Colonic mucosa (tissue), 4 donors: ENCODE measurements around the gene TENM4. TPM values are rescaled to one million over a fixed set of nuclear protein-coding genes. Genes with fewer than 3 reads are reported as not detected.
"Not testable (repeated sequence)": the region's sequence is repeated elsewhere in the genome, so short reads cannot be mapped to it uniquely, and the experiment has no call there.

Experiments
- DNase-seq: peaks from one replicate; pipeline ENCODE4 v3.0.0-alpha.2; 2020
- H3K27ac ChIP-seq: fragments of 200-600 bp; one replicate; pipeline ENCODE4 v1.8.0; 2021
- H3K27me3 ChIP-seq: fragments of 200-600 bp; one replicate; pipeline ENCODE4 v1.8.0; 2021
- H3K36me3 ChIP-seq: fragments of 200-600 bp; one replicate; pipeline ENCODE4 v1.8.0; 2021
- H3K4me1 ChIP-seq: fragments of 200-600 bp; one replicate; pipeline ENCODE4 v1.8.0; 2021; ENCODE audit warnings: mild to moderate bottlenecking
- H3K4me3 ChIP-seq: fragments of 200-600 bp; one replicate; pipeline ENCODE4 v1.8.0; 2021
- H3K9ac ChIP-seq, 2 donors: one replicate each; pipeline ENCODE4 v1.7.0; 2013; ENCODE audit warnings: control low read depth in 2 of 2, low read depth in 2 of 2, low read length in 2 of 2
- H3K9me3 ChIP-seq: fragments of 200-600 bp; one replicate; pipeline ENCODE4 v1.8.0; 2021
- CTCF ChIP-seq: fragments of 200-600 bp; IDR thresholded peaks from one replicate; pipeline ENCODE4 v1.8.0; 2022; ENCODE audit warnings: antibody characterized with exemption, mild to moderate bottlenecking
- intact Hi-C: fragments of 100-400 bp; cut with DNase I; formaldehyde crosslinking; loops from one replicate; pipeline ENCODE4 v1.14.1; 2022
- total RNA-seq, 2 donors: library from RNA; stranded (reverse); fragmentation: NEBNext Ultra II Directional in 1 of 2; extraction: Animal tissue kit (Norgen Biotek cat#: 25700) in 1 of 2; gene quantifications; one replicate each; pipeline ENCODE4 v1.2.1, GENCODE V29; 2021
- donor health status: healthy.
- donor health status: DM: no; HTN: no; CAD: no.
- donor health status: DM: no; HTN: no; CAD: no.

The TENM4 gene
- total RNA-seq, 2 donors from 2014 or later = 0.48 to 1.2 TPM

DNA sequence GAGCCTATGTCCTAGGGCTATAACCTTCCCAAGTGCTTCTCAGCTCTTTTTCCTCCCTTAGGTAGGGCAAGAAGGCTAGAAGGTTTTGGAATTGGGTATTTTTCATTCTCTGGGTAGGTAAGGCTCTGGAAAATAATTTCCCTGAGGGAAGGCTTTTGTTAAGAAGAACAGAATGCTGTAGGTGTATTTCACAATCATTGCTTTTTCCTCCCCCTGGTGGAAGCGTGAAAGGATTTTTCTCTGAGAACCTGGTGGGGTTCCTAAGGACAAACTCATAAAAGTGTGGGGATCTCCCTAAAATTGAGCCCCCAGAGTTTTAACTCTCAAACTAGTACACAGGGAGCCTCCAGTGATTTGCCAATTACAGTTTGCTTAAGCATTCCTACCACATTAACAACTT is 825.1 kb downstream of the TENM4 start:
- no peak for TF ChIP-seq CTCF
- no peak overlapping the region for H3K4me3 ChIP-seq
- no peaks in the 10 kb centered on the region for H3K36me3 ChIP-seq
- no peaks in the 10 kb centered on the region for H3K27me3 ChIP-seq
- H3K4me1 ChIP-seq = no peaks in the 10 kb centered on the region
- no peak overlapping the region for H3K27ac ChIP-seq
- no peak overlapping the region for H3K9ac ChIP-seq
- intact Hi-C loops = no loop called here
- no peaks in the 10 kb centered on the region for H3K9me3 ChIP-seq
- DNase-seq = no peak

DNA sequence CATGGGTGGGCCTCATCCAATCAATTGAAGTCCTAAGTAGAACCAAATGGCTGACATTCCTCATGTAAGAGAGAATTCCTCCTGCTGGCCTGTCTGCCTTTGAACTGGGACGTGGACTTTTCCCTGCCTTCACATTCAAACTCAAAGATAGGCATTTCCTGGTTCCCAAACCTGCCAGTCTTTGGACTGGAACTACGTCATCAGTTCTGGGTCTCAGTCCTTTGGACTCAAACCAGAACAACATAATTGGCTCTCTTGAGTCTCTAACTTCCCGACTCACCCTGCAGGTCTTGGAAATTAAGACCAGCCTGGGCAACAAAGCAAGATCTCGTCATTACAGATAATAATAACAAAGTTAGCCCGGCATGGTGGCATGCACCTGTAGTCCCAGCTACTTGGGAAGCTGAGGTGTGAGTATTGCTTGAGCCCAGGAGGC is 827.4 kb downstream of the TENM4 start:
- no peak for TF ChIP-seq CTCF
- intact Hi-C loops = no loop called here
- Histone ChIP-seq H3K27ac (no peak overlapping the region), H3K9me3 (no peaks in the 10 kb centered on the region), H3K27me3 (no peaks in the 10 kb centered on the region), H3K36me3 (no peaks in the 10 kb centered on the region), H3K4me1 (no peaks in the 10 kb centered on the region), H3K4me3 (no peak overlapping the region), H3K9ac (no peak overlapping the region)
- DNase-seq = no peak

GRCh38 chr11:78612721-78613377 is 828.0 kb downstream of the TENM4 start:
- H3K36me3 ChIP-seq = no peaks in the 10 kb centered on the region
- H3K4me1 ChIP-seq = no peaks in the 10 kb centered on the region
- H3K9ac ChIP-seq = no peak overlapping the region
- no peak overlapping the region for H3K27ac ChIP-seq
- H3K27me3 ChIP-seq = no peaks in the 10 kb centered on the region
- H3K4me3 ChIP-seq = no peak overlapping the region
- intact Hi-C loops = no loop called here
- TF ChIP-seq CTCF = no peak
- H3K9me3 ChIP-seq = no peaks in the 10 kb centered on the region
- DNase-seq = no peak

GRCh38 chr11:78609321-78609720 is 831.5 kb downstream of the TENM4 start:
- H3K27me3 ChIP-seq, H3K9ac ChIP-seq, intact Hi-C loops, H3K36me3 ChIP-seq, DNase-seq, H3K27ac ChIP-seq, H3K4me3 ChIP-seq, H3K9me3 ChIP-seq, H3K4me1 ChIP-seq: not testable (repeated sequence)

DNA sequence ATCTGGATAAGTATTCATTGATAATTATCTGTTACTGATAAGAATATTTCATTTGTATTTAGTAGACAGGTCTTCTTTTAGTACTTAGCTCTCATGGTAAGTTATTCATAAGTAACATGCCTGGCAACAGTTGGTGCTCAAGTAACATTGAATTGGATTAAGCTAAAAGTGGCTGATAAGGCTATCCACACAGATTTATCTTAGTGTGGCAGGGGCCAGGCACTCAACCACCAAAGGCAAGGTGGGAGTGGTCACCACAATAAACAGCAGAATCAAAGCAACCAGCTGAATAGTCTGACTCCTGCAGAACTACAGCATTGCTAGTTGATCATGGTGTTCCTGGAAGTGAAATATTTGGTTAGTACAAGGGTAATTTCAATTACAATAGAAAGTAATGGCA is 833.1 kb downstream of the TENM4 start:
- TF ChIP-seq CTCF = no peak
- no peak overlapping the region for H3K9ac ChIP-seq
- H3K36me3 ChIP-seq = no peaks in the 10 kb centered on the region
- H3K4me3 ChIP-seq = no peak overlapping the region
- intact Hi-C loops = no loop called here
- DNase-seq = no peak
- H3K4me1 ChIP-seq = no peaks in the 10 kb centered on the region
- H3K27me3 ChIP-seq = no peaks in the 10 kb centered on the region
- no peaks in the 10 kb centered on the region for H3K9me3 ChIP-seq
- no peak overlapping the region for H3K27ac ChIP-seq

GRCh38 chr11:78606667-78607066 is 834.2 kb downstream of the TENM4 start:
- no peaks in the 10 kb centered on the region for H3K4me1 ChIP-seq
- intact Hi-C loops = no loop called here
- no peak for DNase-seq
- H3K4me3 ChIP-seq = no peak overlapping the region
- no peak overlapping the region for H3K27ac ChIP-seq
- no peak overlapping the region for H3K9ac ChIP-seq
- no peaks in the 10 kb centered on the region for H3K9me3 ChIP-seq
- H3K27me3 ChIP-seq = no peaks in the 10 kb centered on the region
- TF ChIP-seq CTCF = no peak
- H3K36me3 ChIP-seq = no peaks in the 10 kb centered on the region
